Panc1 (cell line): ENCODE data around the gene RCL1. TPM values are rescaled to one million over a fixed set of nuclear protein-coding genes. Genes with fewer than 3 reads are reported as not detected.

Experiments used
- ATAC-seq: fragments of 200-7000 bp; cut with Tn5 transposase; 2 replicates; pipeline ENCODE4 v1.9.1; 2020; ENCODE audit warnings: mild to moderate bottlenecking, moderate library complexity
- BruUV-seq: library from RNA; stranded (reverse); fragments of 400-500 nt; replicated peaks from 2 replicates; lab custom pipeline; 2021; lab: Mats Ljungman, UMichigan
- CTCF ChIA-PET: fragments of 300-600 bp; sonication (Branson Sonifier 250); formaldehyde crosslinking; loops from one replicate; lab custom pipeline; 2022; ENCODE audit warnings: antibody characterized with exemption; lab: Charles Lee
- POLR2A ChIA-PET: fragments of 300-600 bp; sonication (Branson Sonifier 250); formaldehyde crosslinking; loops from one replicate; lab custom pipeline; 2022; ENCODE audit warnings: antibody characterized with exemption; lab: Charles Lee
- DNase-seq: peaks from one replicate; pipeline ENCODE4 v3.0.0-alpha.2; 2010; ENCODE audit warnings: low read depth, low spot score
- H3K27ac ChIP-seq: 2 replicates; pipeline ENCODE4 v1.5.1; 2011; ENCODE audit warnings: mild to moderate bottlenecking, low read length, inconsistent platforms
- H3K27me3 ChIP-seq: fragments of 200-500 bp; sonication (Bioruptor generic); 2 replicates; pipeline ENCODE4 v1.6.0; 2014; ENCODE audit warnings: low read length, inconsistent platforms; ENCODE audit not compliant: control insufficient read depth, insufficient read depth
- H3K36me3 ChIP-seq: fragments of 200-500 bp; sonication (Bioruptor generic); 2 replicates; pipeline ENCODE4 v1.5.1; 2014; ENCODE audit warnings: inconsistent platforms, mild to moderate bottlenecking, low read length, moderate library complexity; ENCODE audit not compliant: control insufficient read depth, insufficient read depth
- H3K4me1 ChIP-seq: 2 replicates; pipeline ENCODE4 v1.5.1; 2011; ENCODE audit warnings: inconsistent platforms, mild to moderate bottlenecking, low read length, moderate library complexity; ENCODE audit not compliant: control insufficient read depth, insufficient read depth
- H3K4me3 ChIP-seq, 2 experiments: 2 replicates each; pipeline ENCODE4 v1.5.1; 2011 to 2012; ENCODE audit warnings: low read depth in 2 of 2, low read length in 2 of 2, mild to moderate bottlenecking in 2 of 2, inconsistent platforms in 1 of 2, moderate library complexity in 1 of 2
- H3K9me3 ChIP-seq: fragments of 200-500 bp; sonication (Bioruptor generic); 2 replicates; pipeline ENCODE4 v1.5.1; 2014; ENCODE audit warnings: low read depth, mild to moderate bottlenecking, inconsistent platforms, low read length, moderate library complexity; ENCODE audit not compliant: control insufficient read depth, insufficient read depth
- CTCF ChIP-seq: fragments of 450-650 bp; IDR thresholded peaks from 2 replicates; pipeline ENCODE4 v1.5.1; 2017; ENCODE audit warnings: mild to moderate bottlenecking
- POLR2AphosphoS5 ChIP-seq: IDR thresholded peaks from 2 replicates; pipeline ENCODE4 v1.6.1; 2012; ENCODE audit warnings: mild to moderate bottlenecking, low read depth, low read length, moderate library complexity
- SIN3A ChIP-seq: IDR thresholded peaks from 2 replicates; pipeline ENCODE4 v1.6.1; 2012; ENCODE audit warnings: low read depth, mild to moderate bottlenecking, low read length, moderate library complexity, borderline replicate concordance; ENCODE audit not compliant: insufficient read depth
- TCF7L2 ChIP-seq: IDR thresholded peaks from 2 replicates; pipeline ENCODE4 v1.6.1; 2011; ENCODE audit warnings: mild to moderate bottlenecking, low read depth, low read length, inconsistent platforms
- in situ Hi-C: cut with HindIII; loops from 2 replicates; pipeline ENCODE4 v1.10.0; 2016; ENCODE audit warnings: low sequenced_read_pairs, low pct_unique_long_range_greater_than_20kb
- intact Hi-C: fragments of 100-400 bp; cut with micrococcal nuclease; formaldehyde crosslinking; loops from one replicate; pipeline ENCODE4 v1.10.0; 2022; ENCODE audit not compliant: unreplicated experiment
- total RNA-seq: library from RNA; stranded (reverse); gene quantifications from one replicate; pipeline ENCODE4 v1.2.1, GENCODE V29; 2021; ENCODE audit not compliant: unreplicated experiment
- TF ChIP-seq, protein P1 (sequence below), 2 experiments: IDR thresholded peaks; 2 replicates each; pipeline ENCODE4 v1.6.1; 2011 to 2012; ENCODE audit warnings: low read depth in 2 of 2, control low read depth in 1 of 2, low read length in 1 of 2, mild to moderate bottlenecking in 1 of 2, moderate library complexity in 1 of 2; ENCODE audit not compliant: insufficient read depth in 1 of 2

The RCL1 gene
- total RNA-seq, 1 experiment from 2014 or later = 11.2 TPM

GRCh38 chr9:4799033-4799430 lies 6.3 kb downstream of the RCL1 start:
- no TSS peak for BruUV-seq
- Histone ChIP-seq H3K27me3 (no peaks in the 10 kb centered on the region), H3K36me3 (no peaks in the 10 kb centered on the region), H3K4me1 (peaks cover 2% of the 10 kb centered on the region; the same call in 1 of the 2 replicates), H3K4me3 (no peak overlapping the region), H3K27ac (no peak overlapping the region), H3K9me3 (no peaks in the 10 kb centered on the region)
- ATAC-seq = no peak
- no peak for DNase-seq
- ChIA-PET POLR2A (no interaction called here), CTCF (no interaction called here)
- intact Hi-C loops (no loop called here), in situ Hi-C loops (no loop called here)
- TF ChIP-seq POLR2AphosphoS5 = no peak
- no peak for TF ChIP-seq SIN3A
- no peak for TF ChIP-seq TCF7L2
- no peak for TF ChIP-seq CTCF
- TF ChIP-seq, protein P1, sequence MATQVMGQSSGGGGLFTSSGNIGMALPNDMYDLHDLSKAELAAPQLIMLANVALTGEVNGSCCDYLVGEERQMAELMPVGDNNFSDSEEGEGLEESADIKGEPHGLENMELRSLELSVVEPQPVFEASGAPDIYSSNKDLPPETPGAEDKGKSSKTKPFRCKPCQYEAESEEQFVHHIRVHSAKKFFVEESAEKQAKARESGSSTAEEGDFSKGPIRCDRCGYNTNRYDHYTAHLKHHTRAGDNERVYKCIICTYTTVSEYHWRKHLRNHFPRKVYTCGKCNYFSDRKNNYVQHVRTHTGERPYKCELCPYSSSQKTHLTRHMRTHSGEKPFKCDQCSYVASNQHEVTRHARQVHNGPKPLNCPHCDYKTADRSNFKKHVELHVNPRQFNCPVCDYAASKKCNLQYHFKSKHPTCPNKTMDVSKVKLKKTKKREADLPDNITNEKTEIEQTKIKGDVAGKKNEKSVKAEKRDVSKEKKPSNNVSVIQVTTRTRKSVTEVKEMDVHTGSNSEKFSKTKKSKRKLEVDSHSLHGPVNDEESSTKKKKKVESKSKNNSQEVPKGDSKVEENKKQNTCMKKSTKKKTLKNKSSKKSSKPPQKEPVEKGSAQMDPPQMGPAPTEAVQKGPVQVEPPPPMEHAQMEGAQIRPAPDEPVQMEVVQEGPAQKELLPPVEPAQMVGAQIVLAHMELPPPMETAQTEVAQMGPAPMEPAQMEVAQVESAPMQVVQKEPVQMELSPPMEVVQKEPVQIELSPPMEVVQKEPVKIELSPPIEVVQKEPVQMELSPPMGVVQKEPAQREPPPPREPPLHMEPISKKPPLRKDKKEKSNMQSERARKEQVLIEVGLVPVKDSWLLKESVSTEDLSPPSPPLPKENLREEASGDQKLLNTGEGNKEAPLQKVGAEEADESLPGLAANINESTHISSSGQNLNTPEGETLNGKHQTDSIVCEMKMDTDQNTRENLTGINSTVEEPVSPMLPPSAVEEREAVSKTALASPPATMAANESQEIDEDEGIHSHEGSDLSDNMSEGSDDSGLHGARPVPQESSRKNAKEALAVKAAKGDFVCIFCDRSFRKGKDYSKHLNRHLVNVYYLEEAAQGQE (IDR thresholded peaks at IDR 0.05; ENCODE audit: insufficient read depth in 1 of 2, low read depth in 2 of 2, low read length in 1 of 2) = no peak

- H3K4me3 ChIP-seq = no peak overlapping the region
- ChIA-PET CTCF (no interaction called here), POLR2A (no interaction called here)
- no peaks in the 10 kb centered on the region for H3K4me1 ChIP-seq
- H3K27ac ChIP-seq = no peak overlapping the region
- H3K27me3 ChIP-seq = no peaks in the 10 kb centered on the region
- TF ChIP-seq SIN3A (no peak), POLR2AphosphoS5 (no peak)
- H3K36me3 ChIP-seq = no peaks in the 10 kb centered on the region
- ATAC-seq (no peak), DNase-seq (no peak)
- no peaks in the 10 kb centered on the region for H3K9me3 ChIP-seq
- BruUV-seq = no TSS peak
- intact Hi-C loops = no loop called here
- in situ Hi-C loops = no loop called here
Observed at GRCh38 chr9:4799775-4800174, 7.0 kb downstream of the RCL1 start.

DNA sequence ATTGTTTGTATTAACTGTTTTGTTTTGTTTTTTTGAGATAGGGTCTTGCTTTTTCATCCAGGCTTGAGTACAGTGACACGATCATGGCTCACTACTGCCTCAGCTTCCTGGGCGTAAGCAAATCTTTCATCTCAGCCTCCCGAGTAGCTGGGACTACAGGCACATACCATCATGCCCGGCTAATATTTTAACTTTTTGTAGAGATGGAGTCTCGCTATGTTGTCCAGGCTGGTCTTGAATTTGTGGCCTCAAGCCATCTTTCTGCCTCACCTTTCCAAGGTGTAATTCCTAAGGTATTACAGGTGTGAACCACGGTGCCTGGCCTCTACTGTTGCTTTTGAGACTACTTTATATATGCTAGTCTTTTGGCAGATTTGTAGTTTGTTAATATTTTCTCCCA lies 8.4 kb downstream of the RCL1 start:
- ATAC-seq (no peak), DNase-seq (no peak)
- Histone ChIP-seq H3K27ac (no peak overlapping the region), H3K36me3 (no peaks in the 10 kb centered on the region), H3K9me3 (no peaks in the 10 kb centered on the region), H3K4me1 (no peaks in the 10 kb centered on the region), H3K4me3 (no peak overlapping the region), H3K27me3 (no peaks in the 10 kb centered on the region)
- in situ Hi-C loops = no loop called here
- CTCF ChIA-PET = no interaction called here
- TF ChIP-seq POLR2AphosphoS5 (no peak), SIN3A (no peak), CTCF (no peak), TCF7L2 (no peak)
- TF ChIP-seq, protein P1 (IDR thresholded peaks at IDR 0.05; ENCODE audit: insufficient read depth in 1 of 2, low read depth in 2 of 2, low read length in 1 of 2) = no peak
- no TSS peak for BruUV-seq
- intact Hi-C loops = no loop called here
- POLR2A ChIA-PET = no interaction called here
